Ascending aorta (tissue), 2 donors: ENCODE results near the gene PTPN3. TPM values are rescaled to one million over a fixed set of nuclear protein-coding genes. Genes with fewer than 3 reads are reported as not detected.
"Not testable (repeated sequence)": the region's sequence is repeated elsewhere in the genome, so short reads cannot be mapped to it uniquely, and the experiment has no call there.

Experiments used
- DNase-seq, 2 donors: peaks; one replicate each; pipeline ENCODE4 v3.0.0-alpha.2; 2019; ENCODE audit warnings: low spot score in 2 of 2
- H3K27ac ChIP-seq, 2 donors: fragments of 200-600 bp; sonication (generic); one replicate each; pipeline ENCODE4 v1.5.1; 2016 to 2017; ENCODE audit warnings: mild to moderate bottlenecking in 1 of 2
- H3K27me3 ChIP-seq: fragments of 200-600 bp; sonication (generic); one replicate; pipeline ENCODE4 v1.5.1; 2017
- H3K36me3 ChIP-seq, 2 donors: fragments of 200-600 bp; sonication (generic); one replicate each; pipeline ENCODE4 v1.5.1; 2016
- H3K4me1 ChIP-seq, 2 donors: fragments of 200-600 bp; sonication (generic); one replicate each; pipeline ENCODE4 v1.5.1; 2016 to 2017; ENCODE audit warnings: mild to moderate bottlenecking in 1 of 2
- H3K4me3 ChIP-seq, 2 donors: fragments of 200-600 bp; sonication (generic); one replicate each; pipeline ENCODE4 v1.5.1; 2016 to 2017; ENCODE audit warnings: mild to moderate bottlenecking in 1 of 2
- H3K9me3 ChIP-seq, 2 donors: fragments of 200-600 bp; sonication (generic); one replicate each; pipeline ENCODE4 v1.5.1; 2016
- CTCF ChIP-seq, 3 experiments: fragments of 200-600 bp in 2 of 3; fragments of 450-650 bp in 1 of 3; sonication (generic) in 2 of 3; IDR thresholded peaks; one replicate each; pipeline ENCODE4 v1.5.1; 2016 to 2019; ENCODE audit warnings: antibody characterized with exemption in 3 of 3, mild to moderate bottlenecking in 1 of 3, moderate library complexity in 1 of 3
- intact Hi-C: fragments of 100-400 bp; cut with DNase I; formaldehyde crosslinking; loops from one replicate; pipeline ENCODE4 v1.15.1; 2023
- total RNA-seq: library from RNA; depleted of rRNA; stranded (reverse); fragments of >200 nt; gene quantifications from one replicate; pipeline ENCODE4 v1.1.0, GENCODE V29; 2016

The PTPN3 gene
- total RNA-seq, result 4.3 TPM

GRCh38 chr9:109498195-109499092 lies at the start of gene PTPN3:
PTPN3 (minus strand) TSS chr9:109498307; CDS start chr9:109463434, 34,873 bp downstream.
- TF ChIP-seq CTCF (IDR thresholded peaks at IDR 0.05), result no peak
- Histone ChIP-seq H3K4me3 (peak within 1 kb of the TSS; percentile 76 to 84), H3K9me3 (no peaks in the 10 kb centered on the region), H3K27me3 (no peaks in the 10 kb centered on the region), H3K27ac (peak within 1 kb of the TSS; percentile 55 to 66), H3K36me3 (no peaks in the 10 kb centered on the region), H3K4me1 (peaks cover 0 to 19% of the 10 kb centered on the region in 2 donors)
- DNase-seq, result peak in 1 of 2 donors; percentile 73
- intact Hi-C loops, result no loop called here

- H3K27ac ChIP-seq, H3K4me3 ChIP-seq, H3K27me3 ChIP-seq, DNase-seq, intact Hi-C loops, H3K36me3 ChIP-seq, H3K4me1 ChIP-seq: not testable (repeated sequence)
- H3K9me3 ChIP-seq, result peaks cover 0 to 27% of the 10 kb centered on the region in 2 donors
These were observed 46.8 kb upstream of the PTPN3 start for GRCh38 chr9:109544954-109545353.

- Histone ChIP-seq H3K4me3 (no peak overlapping the region), H3K27me3 (no peaks in the 10 kb centered on the region), H3K9me3 (peaks cover 0 to 27% of the 10 kb centered on the region in 2 donors), H3K36me3 (no peaks in the 10 kb centered on the region), H3K4me1 (no peaks in the 10 kb centered on the region), H3K27ac (no peak overlapping the region)
- no peak for DNase-seq
- intact Hi-C loops, result no loop called here
- TF ChIP-seq CTCF (IDR thresholded peaks at IDR 0.05), result no peak
These were observed 44.8 kb upstream of the PTPN3 start for GRCh38 chr9:109542922-109543321.

- Histone ChIP-seq H3K4me1 (no peaks in the 10 kb centered on the region), H3K4me3 (no peak overlapping the region), H3K9me3 (no peaks in the 10 kb centered on the region), H3K27ac (no peak overlapping the region), H3K36me3 (no peaks in the 10 kb centered on the region), H3K27me3 (no peaks in the 10 kb centered on the region)
- no peak for TF ChIP-seq CTCF (IDR thresholded peaks at IDR 0.05)
- DNase-seq, result no peak
- intact Hi-C loops, result no loop called here
These were observed 40.2 kb upstream of the PTPN3 start for GRCh38 chr9:109538346-109538745.

- no peaks in the 10 kb centered on the region for H3K27me3 ChIP-seq
- no peak overlapping the region for H3K27ac ChIP-seq
- no peak for TF ChIP-seq CTCF (IDR thresholded peaks at IDR 0.05)
- no peak overlapping the region for H3K4me3 ChIP-seq
- no peak for DNase-seq
- H3K36me3 ChIP-seq, result no peaks in the 10 kb centered on the region
- H3K4me1 ChIP-seq, result no peaks in the 10 kb centered on the region
- intact Hi-C loops, result no loop called here
- H3K9me3 ChIP-seq, result no peaks in the 10 kb centered on the region
These were observed 39.2 kb upstream of the PTPN3 start for GRCh38 chr9:109537288-109537687.

GRCh38 chr9:109536859-109537258 lies 38.8 kb upstream of the PTPN3 start:
- H3K4me1 ChIP-seq, result no peaks in the 10 kb centered on the region
- intact Hi-C loops, result no loop called here
- H3K27ac ChIP-seq, result no peak overlapping the region
- no peaks in the 10 kb centered on the region for H3K36me3 ChIP-seq
- no peak overlapping the region for H3K4me3 ChIP-seq
- H3K9me3 ChIP-seq, result no peaks in the 10 kb centered on the region
- DNase-seq, result no peak
- no peak for TF ChIP-seq CTCF (IDR thresholded peaks at IDR 0.05)
- H3K27me3 ChIP-seq, result no peaks in the 10 kb centered on the region
